Mesendoderm (in vitro differentiated cells): ENCODE results near the gene GREB1L.

Experiments
- DNase-seq: peaks from one replicate; pipeline ENCODE4 v3.0.0; 2013
- H2AK5ac ChIP-seq: 2 replicates; pipeline ENCODE4 v1.6.1; 2013; ENCODE audit warnings: low read length, inconsistent platforms
- H2BK120ac ChIP-seq: 2 replicates; pipeline ENCODE4 v1.6.1; 2013; ENCODE audit warnings: low read depth, mild to moderate bottlenecking, low read length, moderate library complexity, mixed read lengths
- H2BK15ac ChIP-seq: replicated peaks from 2 replicates; pipeline ENCODE4 v1.6.1; 2013; ENCODE audit warnings: low read depth, mild to moderate bottlenecking, moderate library complexity
- H2BK5ac ChIP-seq: 2 replicates; pipeline ENCODE4 v1.6.1; 2013; ENCODE audit warnings: low read length, inconsistent platforms
- H3K18ac ChIP-seq: 2 replicates; pipeline ENCODE4 v1.6.1; 2013; ENCODE audit warnings: mild to moderate bottlenecking, low read length, mixed read lengths
- H3K23ac ChIP-seq: one replicate; pipeline ENCODE4 v1.6.1; 2013; ENCODE audit warnings: low read length
- H3K27ac ChIP-seq: 2 replicates; pipeline ENCODE4 v1.5.1; 2013; ENCODE audit warnings: low read depth, mild to moderate bottlenecking, inconsistent platforms, low read length, moderate library complexity
- H3K27me3 ChIP-seq: 2 replicates; pipeline ENCODE4 v1.6.1; 2013; ENCODE audit warnings: low read length, control low read depth, mild to moderate bottlenecking, inconsistent platforms; ENCODE audit not compliant: insufficient read depth, poor library complexity
- H3K36me3 ChIP-seq: 2 replicates; pipeline ENCODE4 v1.6.1; 2013; ENCODE audit warnings: low read length, inconsistent platforms; ENCODE audit not compliant: control insufficient read depth, insufficient read depth
- H3K4ac ChIP-seq: one replicate; pipeline ENCODE4 v1.6.1; 2013; ENCODE audit warnings: low read depth, mild to moderate bottlenecking, low read length, moderate library complexity
- H3K4me1 ChIP-seq: 2 replicates; pipeline ENCODE4 v1.6.1; 2013; ENCODE audit warnings: low read depth, low read length, inconsistent platforms; ENCODE audit not compliant: control insufficient read depth
- H3K4me2 ChIP-seq: 2 replicates; pipeline ENCODE4 v1.6.1; 2013; ENCODE audit warnings: low read length
- H3K4me3 ChIP-seq: 2 replicates; pipeline ENCODE4 v1.5.1; 2013; ENCODE audit warnings: mild to moderate bottlenecking, low read length
- H3K56ac ChIP-seq: one replicate; pipeline ENCODE4 v1.6.1; 2013; ENCODE audit warnings: low read length
- H3K79me1 ChIP-seq: 2 replicates; pipeline ENCODE4 v1.6.1; 2013; ENCODE audit warnings: low read length, inconsistent platforms
- H3K79me2 ChIP-seq: 2 replicates; pipeline ENCODE4 v1.6.1; 2013; ENCODE audit warnings: mild to moderate bottlenecking, low read length; ENCODE audit not compliant: control insufficient read depth, insufficient read depth
- H3K9ac ChIP-seq: 2 replicates; pipeline ENCODE4 v1.6.1; 2013; ENCODE audit warnings: low read length, inconsistent platforms
- H4K5ac ChIP-seq: one replicate; pipeline ENCODE4 v1.6.1; 2013; ENCODE audit warnings: low read length
- H4K8ac ChIP-seq: one replicate; pipeline ENCODE4 v1.6.1; 2013; ENCODE audit warnings: low read depth, mild to moderate bottlenecking, control low read depth, low read length, moderate library complexity
- whole genome bisulfite sequencing: extraction: QIAGEN DNeasy Blood & Tissue Kit; methylation state at CpG from one replicate; pipeline ENCODE4 v1.1.7; 2013; ENCODE audit warnings: low lambda C conversion rate, missing lambda C conversion rate; ENCODE audit not compliant: insufficient coverage; ENCODE audit errors: extremely low coverage; 5-methylcytosine and 5-hydroxymethylcytosine counted together

Gene GREB1L

DNA sequence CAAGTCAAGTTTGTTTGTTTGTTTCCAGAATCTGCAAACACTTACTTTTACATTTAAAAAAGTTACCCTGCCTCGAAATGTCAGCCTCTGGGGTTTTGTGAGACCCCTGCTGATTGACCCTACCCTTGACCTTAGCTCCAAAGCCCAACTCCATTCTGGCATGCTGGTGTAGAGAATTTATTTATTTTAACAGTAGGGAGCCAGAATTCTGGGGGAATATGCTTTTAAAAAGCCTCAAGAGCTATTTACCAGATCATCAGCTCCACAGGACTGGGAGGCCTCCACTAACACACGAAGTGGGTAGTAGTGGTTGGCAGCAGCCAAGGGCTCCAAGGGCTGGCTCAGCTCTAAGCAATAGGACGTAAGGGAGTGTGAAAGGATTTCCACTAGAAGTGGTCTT lies 23.2 kb upstream of the GREB1L start:
- no peak overlapping the region for H3K4me3 ChIP-seq
- no peak overlapping the region for H3K9ac ChIP-seq
- H3K27me3 ChIP-seq, result peaks cover 8% of the 10 kb centered on the region
- no peak overlapping the region for H3K23ac ChIP-seq
- no peaks in the 10 kb centered on the region for H3K4me1 ChIP-seq
- H3K79me2 ChIP-seq, result no peaks in the 10 kb centered on the region
- H2AK5ac ChIP-seq, result no peak overlapping the region
- H3K79me1 ChIP-seq, result no peaks in the 10 kb centered on the region
- no peak overlapping the region for H3K56ac ChIP-seq
- no CpG with 5 or more reads among the region's 3 CpGs for WGBS
- no peak overlapping the region for H2BK5ac ChIP-seq
- H2BK15ac ChIP-seq, result no peak overlapping the region
- H3K18ac ChIP-seq, result no peak overlapping the region
- no peaks in the 10 kb centered on the region for H3K36me3 ChIP-seq
- H3K4ac ChIP-seq, result no peak overlapping the region
- H3K27ac ChIP-seq, result no peak overlapping the region
- H3K4me2 ChIP-seq, result no peak overlapping the region
- no peak overlapping the region for H4K5ac ChIP-seq
- H4K8ac ChIP-seq, result no peak overlapping the region
- DNase-seq, result peak; percentile 22
- no peak overlapping the region for H2BK120ac ChIP-seq

- Histone ChIP-seq H2BK5ac (no peak overlapping the region), H3K36me3 (no peaks in the 10 kb centered on the region), H3K27me3 (peaks cover 1% of the 10 kb centered on the region), H2BK120ac (no peak overlapping the region), H3K27ac (no peak overlapping the region), H3K23ac (no peak overlapping the region), H3K4me3 (no peak overlapping the region), H2BK15ac (no peak overlapping the region), H3K4ac (no peak overlapping the region), H4K8ac (no peak overlapping the region), H3K79me2 (no peaks in the 10 kb centered on the region), H3K4me1 (no peaks in the 10 kb centered on the region), H3K18ac (no peak overlapping the region), H3K79me1 (no peaks in the 10 kb centered on the region), H3K56ac (no peak overlapping the region), H4K5ac (no peak overlapping the region), H2AK5ac (no peak overlapping the region), H3K9ac (no peak overlapping the region), H3K4me2 (no peak overlapping the region)
- WGBS, result no CpG with 5 or more reads among the region's 6 CpGs
- no peak for DNase-seq
These were observed 11.6 kb upstream of the GREB1L start for GRCh38 chr18:21230436-21230835.

- Histone ChIP-seq H3K79me1 (no peaks in the 10 kb centered on the region), H3K23ac (no peak overlapping the region), H3K79me2 (no peaks in the 10 kb centered on the region), H3K4ac (peak overlapping the region; percentile 8), H2AK5ac (no peak overlapping the region), H2BK5ac (no peak overlapping the region), H3K36me3 (no peaks in the 10 kb centered on the region), H3K4me3 (no peak overlapping the region), H3K18ac (peak overlapping the region; percentile 3), H2BK15ac (no peak overlapping the region), H3K27me3 (peaks cover 39% of the 10 kb centered on the region), H3K9ac (no peak overlapping the region), H3K27ac (no peak overlapping the region), H3K4me2 (peak overlapping the region; percentile 31), H3K56ac (no peak overlapping the region), H2BK120ac (no peak overlapping the region), H3K4me1 (peaks cover 2% of the 10 kb centered on the region), H4K5ac (no peak overlapping the region), H4K8ac (peak overlapping the region; percentile 76)
- DNase-seq, result peak; percentile 24
- WGBS, result no CpG with 5 or more reads among the region's 54 CpGs
These were observed 557 bp upstream of the GREB1L start for GRCh38 chr18:21241301-21242048.

DNA sequence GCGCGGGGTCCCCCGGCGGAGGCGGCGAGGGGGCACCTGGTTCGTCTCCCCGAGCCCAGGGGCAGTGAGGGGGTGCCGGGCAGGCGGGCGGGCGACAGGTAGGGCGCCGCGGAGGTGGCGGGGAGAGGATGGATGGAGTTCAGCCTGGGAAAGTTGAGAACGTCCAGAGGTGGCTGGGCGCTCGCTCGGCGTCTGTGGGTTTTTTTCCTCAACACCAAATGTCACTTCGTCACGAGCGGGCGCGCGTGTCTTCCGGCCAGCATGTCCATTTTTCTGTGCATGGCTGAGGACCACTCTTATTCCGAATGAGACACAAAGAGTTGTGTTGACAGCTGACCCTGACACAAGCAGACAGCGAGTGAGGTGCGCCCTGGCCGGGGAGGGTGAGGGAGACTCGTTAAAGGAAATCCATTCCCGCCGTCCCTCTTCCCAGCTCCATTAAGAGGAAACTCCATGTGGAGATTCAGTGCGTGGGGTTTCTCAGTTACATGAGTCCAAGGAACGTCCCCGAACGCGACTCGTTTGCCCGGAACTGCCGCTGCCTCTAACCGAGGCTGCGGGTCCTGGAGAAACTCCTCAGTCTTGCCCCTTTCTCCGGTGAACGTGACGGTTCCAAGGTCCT lies 859 bp downstream of the GREB1L start:
- no peak overlapping the region for H4K5ac ChIP-seq
- peak; percentile 26 for DNase-seq
- peak overlapping the region; percentile 49 for H3K56ac ChIP-seq
- H3K4me3 ChIP-seq, result no peak overlapping the region
- no peaks in the 10 kb centered on the region for H3K36me3 ChIP-seq
- H3K4me2 ChIP-seq, result peak overlapping the region; percentile 70
- no peak overlapping the region for H2BK5ac ChIP-seq
- H3K18ac ChIP-seq, result no peak overlapping the region
- no peak overlapping the region for H2BK120ac ChIP-seq
- peaks cover 2% of the 10 kb centered on the region for H3K4me1 ChIP-seq
- WGBS, result no CpG with 5 or more reads among the region's 48 CpGs
- H3K79me2 ChIP-seq, result no peaks in the 10 kb centered on the region
- no peak overlapping the region for H2AK5ac ChIP-seq
- no peak overlapping the region for H4K8ac ChIP-seq
- no peak overlapping the region for H2BK15ac ChIP-seq
- H3K4ac ChIP-seq, result no peak overlapping the region
- no peak overlapping the region for H3K23ac ChIP-seq
- no peaks in the 10 kb centered on the region for H3K79me1 ChIP-seq
- H3K9ac ChIP-seq, result peak overlapping the region; percentile 51
- H3K27me3 ChIP-seq, result peaks cover 42% of the 10 kb centered on the region
- H3K27ac ChIP-seq, result no peak overlapping the region

DNA sequence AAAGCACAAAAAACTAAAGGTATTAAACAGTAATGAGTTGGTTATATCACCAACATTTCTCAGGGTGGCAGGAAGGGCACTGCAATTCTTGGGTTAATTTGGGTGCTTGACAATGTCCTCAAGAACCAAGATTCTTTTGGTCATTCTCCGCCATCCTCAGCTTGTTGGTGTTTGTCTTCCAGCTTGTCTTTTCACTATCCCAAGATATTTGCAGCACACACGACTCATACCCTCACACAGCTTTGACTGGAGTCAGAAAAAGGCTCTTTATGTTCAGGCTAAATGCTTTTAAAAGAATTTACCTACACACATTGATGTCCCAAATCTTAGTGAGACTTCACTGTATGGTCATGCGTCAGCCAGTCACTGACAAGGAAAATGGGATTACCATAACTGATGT lies 12.5 kb downstream of the GREB1L start:
- H3K23ac ChIP-seq, result no peak overlapping the region
- H3K18ac ChIP-seq, result no peak overlapping the region
- no peak overlapping the region for H3K27ac ChIP-seq
- H4K8ac ChIP-seq, result no peak overlapping the region
- no peak overlapping the region for H2BK15ac ChIP-seq
- H3K56ac ChIP-seq, result no peak overlapping the region
- H3K4me1 ChIP-seq, result no peaks in the 10 kb centered on the region
- H2AK5ac ChIP-seq, result no peak overlapping the region
- H3K4me3 ChIP-seq, result no peak overlapping the region
- H3K4ac ChIP-seq, result no peak overlapping the region
- no peak overlapping the region for H3K9ac ChIP-seq
- H3K36me3 ChIP-seq, result no peaks in the 10 kb centered on the region
- no peaks in the 10 kb centered on the region for H3K79me2 ChIP-seq
- no peak overlapping the region for H3K4me2 ChIP-seq
- no peak overlapping the region for H4K5ac ChIP-seq
- WGBS, result no CpG with 5 or more reads among the region's 3 CpGs
- H3K27me3 ChIP-seq, result no peaks in the 10 kb centered on the region
- no peak for DNase-seq
- H2BK120ac ChIP-seq, result no peak overlapping the region
- no peaks in the 10 kb centered on the region for H3K79me1 ChIP-seq
- no peak overlapping the region for H2BK5ac ChIP-seq
